HG03558 (cell line): ENCODE data around the gene ATXN7.

Experiments
- ATAC-seq: cut with Tn5 transposase; IDR thresholded peaks from one replicate; pipeline ENCODE4 v1.9.1; 2021; ENCODE audit warnings: moderate number of reproducible peaks; ENCODE audit not compliant: unreplicated experiment; ENCODE audit errors: extremely low read depth

Gene ATXN7

GRCh38 chr3:63960048-63960711, 96.5 kb downstream of the ATXN7 start:
- no peak for ATAC-seq

DNA sequence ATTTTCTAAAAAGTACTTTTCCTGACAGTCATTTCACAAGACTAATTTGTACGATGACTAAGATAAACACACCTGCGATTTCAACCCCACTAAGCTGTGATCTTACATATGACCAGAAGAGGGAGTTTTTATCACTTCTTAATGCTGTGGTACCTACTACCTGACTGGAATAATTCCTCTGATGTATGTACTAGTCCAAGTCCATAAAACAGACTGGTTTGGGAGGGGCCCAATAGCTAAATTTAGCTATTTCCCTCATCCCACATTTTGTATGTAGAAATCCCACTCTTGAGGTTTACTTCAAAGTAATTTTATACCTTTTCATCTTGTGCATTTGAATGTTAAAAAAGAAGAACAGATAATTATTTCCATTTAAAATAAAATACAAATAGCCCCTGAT, 98.2 kb downstream of the ATXN7 start:
- ATAC-seq = peak; percentile 61

DNA sequence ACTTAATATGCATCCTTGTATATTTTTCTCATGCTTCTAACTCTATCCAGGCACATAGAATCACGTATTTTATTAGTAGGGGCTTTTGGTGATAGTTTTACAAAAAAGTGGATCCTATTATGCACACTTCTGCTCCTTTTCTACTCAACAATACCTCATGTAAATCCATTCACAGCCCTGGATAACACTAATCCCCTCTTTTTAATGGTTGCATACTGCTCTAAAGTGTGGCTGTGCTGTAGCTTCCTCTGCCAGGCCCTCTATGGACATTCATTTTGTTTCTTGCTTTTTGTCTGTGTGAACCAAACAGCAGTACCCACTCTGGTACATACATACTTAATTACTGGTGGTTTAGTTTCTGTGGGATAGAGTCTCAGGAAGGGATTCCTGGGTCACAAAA, 99.8 kb downstream of the ATXN7 start:
- no peak for ATAC-seq

DNA sequence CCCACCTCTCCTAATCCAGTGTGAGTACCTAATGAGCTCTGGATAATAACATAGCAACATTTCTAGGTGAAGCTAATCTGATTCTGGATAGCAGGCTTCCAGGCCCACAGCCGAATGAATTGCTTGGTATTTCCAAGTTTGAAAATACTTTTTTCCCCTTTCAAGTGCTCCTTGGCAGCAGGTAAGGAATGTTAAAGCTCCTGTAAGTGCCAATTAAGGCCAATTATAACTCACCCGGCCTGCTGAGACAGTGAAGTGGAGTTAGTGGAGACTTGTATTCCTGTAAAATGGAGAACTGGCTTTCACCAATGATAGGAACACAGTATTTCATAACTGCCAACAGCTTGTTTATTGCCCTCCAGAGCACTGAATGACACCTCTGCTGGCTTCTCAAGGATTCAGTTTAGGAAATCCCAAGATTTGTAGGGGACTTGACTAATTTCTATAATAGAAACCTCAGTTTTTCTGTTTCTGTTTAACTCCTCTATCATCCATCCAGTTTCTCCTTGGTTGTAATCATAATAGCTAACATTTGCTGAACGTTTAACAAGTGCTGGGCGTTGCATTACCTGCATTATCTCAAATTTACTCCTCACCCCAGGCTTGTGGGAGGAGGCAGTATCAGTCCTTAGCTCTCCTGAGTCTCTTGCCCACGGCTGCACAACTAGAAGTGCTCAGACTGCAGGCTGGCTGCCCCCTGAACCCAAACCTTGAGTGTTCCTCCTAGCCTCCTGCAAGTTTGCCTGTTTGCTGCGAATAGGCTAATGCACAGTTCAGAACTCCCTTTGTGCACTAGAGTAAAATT, 101.2 kb downstream of the ATXN7 start:
- ATAC-seq = no peak

- no peak for ATAC-seq
Measured at GRCh38 chr3:63966007-63966406, 102.3 kb downstream of the ATXN7 start.

DNA sequence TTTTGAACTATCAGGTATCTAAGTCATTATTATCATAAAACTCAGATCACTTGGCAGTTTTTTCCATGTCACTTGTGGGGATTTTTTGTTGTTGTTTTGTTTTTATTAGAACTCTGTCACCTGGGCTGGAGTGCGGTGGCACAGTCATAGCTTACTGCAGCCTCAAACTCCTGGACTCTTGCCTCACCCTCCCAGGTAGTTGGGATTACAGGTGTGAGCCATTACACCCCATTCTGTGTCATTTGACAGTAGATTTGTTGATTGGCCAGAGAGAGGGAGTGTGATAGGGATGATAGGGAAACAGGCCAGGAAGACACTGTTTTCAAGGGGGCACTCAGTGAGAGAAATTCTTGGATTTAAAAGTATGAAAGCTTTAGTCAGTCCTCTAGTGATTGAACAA, 103.2 kb downstream of the ATXN7 start:
- ATAC-seq = no peak

DNA sequence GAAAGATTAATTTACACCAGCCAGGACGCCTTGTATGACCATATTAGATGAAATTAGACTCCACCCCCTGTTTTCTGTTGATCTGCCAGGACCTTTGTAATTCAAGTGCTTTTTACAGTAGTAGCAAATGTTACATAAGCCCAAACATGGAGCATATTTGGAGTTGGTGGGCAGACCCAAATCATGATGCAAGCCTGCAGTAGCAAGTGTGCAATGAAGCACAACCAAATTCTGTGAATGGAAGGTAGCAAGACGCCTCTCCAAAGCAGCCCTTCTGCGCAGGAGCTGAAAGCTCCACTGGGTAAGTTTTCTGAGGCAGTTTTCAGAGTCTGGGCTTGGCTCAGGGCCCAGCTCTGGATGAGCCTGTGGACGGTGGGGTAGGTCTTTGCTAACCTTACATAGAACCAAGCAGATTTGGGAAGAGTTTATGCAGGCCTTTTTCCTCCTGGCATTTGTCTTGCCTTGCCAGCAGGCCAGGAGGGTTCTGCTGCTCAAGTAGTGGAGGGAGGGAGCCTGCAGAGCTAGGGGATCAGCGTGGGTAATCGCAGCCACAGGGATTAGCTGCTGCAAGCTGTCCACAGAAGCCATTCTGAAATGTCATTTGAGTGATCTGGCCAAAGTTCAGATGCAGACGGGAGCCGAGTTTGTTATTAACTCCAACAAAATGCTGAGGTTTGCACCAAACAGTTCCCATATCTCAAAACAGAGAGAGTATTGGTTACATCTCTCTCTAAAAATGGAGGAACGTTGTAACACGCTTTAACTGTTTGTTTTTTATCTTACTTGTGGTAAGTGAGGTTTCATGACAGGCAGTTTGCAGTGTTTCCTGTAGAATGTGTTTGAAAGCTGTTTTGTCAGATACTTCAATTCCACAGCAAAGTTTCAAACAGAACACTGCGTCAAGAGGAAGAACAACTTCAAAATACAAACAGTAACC, 104.3 kb downstream of the ATXN7 start:
- ATAC-seq = peak; percentile 39

DNA sequence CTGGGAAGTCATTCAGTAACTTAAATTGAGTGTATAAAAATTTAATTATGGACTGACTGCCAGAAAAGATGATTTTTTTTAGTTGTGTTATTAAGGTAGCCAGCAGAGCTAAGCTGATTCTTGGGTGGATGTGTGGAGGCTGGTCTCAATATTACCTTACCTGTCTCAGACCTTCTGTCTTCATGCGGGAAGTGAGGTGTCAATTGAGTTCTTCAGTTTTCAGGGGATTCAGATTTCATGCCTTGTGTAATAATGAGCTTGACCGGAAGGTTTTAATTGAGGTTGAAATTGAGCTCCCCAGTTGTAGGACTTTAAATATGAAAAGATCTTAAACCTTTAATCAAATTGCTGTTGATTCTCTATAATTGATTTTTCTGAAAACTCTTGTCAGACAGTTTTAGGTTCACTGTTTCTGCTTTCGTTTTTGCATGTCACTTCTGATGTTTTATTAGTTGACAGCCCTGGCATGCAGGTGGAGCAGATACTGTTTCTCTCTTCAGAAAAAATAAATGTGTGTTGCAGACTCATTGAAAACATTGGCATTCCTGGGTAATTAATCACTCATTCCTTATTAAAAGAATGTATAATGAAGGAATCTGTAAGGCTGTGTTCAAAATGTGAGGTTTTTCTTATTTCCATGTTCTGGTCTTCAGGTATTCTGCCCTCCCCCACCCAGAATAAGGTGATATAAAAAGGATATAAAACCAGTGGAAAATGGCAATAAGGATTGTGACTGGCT, 105.1 kb downstream of the ATXN7 start:
- peak; percentile 4 for ATAC-seq

GRCh38 chr3:63969876-63970275, 106.2 kb downstream of the ATXN7 start:
- no peak for ATAC-seq

DNA sequence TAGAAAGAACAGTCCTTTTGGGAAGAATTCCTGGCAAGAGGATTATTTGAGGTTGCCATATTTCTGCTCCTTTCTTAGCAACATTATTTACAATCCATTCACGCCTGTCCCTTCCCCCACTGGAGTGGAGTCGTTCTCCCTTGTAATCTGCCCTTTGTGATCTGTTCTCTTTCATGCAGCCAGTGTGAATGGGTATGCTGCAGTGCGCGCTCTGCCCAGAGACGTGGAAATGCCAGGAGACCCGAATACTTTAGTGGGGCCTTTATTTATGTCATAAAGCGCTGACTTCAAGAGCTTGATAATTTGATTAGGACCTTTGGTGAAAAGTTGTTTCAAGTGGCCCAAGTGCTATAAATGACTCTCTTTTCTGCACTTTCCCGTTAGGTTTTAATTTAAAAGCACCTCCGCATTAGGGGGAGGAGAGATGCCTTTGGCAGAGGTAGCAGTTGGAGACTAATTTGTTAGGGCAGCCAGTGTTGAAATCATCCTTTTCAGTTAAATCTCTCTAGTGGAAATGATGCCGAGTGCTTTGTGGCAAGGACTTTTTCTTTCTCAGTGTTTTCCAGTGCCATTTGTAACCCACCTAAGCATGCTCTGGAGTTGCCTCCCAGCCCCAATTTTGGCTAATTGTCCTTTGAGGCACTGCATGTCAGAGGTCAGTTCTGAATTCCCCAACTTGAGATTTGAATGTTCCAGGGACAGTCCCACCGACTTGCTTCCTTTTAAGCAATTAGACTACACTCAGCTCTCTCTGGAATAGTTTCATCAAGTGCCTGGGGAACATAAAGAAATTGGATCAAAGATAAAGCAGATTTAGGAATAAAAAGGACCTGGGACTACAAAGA, 107.2 kb downstream of the ATXN7 start:
- no peak for ATAC-seq

DNA sequence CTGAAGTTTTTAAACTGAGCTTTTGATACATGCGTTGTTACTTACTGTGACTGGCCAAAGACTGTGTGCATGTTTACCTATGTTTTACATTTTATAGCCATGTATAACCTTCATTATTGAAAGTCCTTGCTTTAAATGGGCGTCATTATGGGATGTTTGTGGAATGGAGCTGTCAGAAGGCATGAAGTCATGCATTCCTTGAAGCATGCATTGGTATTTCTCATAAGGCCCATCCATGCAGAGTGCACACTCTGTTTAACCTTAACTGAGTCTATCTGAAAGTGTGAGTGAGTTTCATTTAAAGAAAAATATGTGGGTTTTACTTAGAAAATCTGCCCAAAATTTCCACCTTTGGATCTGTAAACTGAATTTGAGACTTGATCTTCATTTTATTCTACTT, 108.5 kb downstream of the ATXN7 start:
- ATAC-seq = no peak

- no peak for ATAC-seq
Measured at GRCh38 chr3:63972987-63973386, 109.3 kb downstream of the ATXN7 start.

DNA sequence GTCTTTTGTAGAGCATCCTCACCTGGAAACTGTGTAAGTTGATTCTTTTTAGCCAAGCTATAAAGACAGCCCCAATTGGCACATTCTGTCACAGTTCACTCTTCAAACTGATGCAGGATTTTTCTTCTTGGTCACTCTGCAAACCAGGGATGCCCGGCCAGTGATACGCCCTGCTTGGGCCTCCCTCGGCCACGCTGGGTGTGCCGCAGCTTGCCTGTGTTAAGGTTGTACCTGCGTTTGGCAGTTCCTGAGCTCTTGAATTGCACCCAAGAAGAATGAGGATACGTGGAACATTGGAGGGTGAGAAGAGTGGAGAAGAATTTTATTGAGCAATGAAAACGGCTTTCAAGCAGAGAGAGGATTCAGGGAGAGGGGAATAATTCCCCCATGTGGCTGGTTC, 109.7 kb downstream of the ATXN7 start:
- ATAC-seq = no peak

DNA sequence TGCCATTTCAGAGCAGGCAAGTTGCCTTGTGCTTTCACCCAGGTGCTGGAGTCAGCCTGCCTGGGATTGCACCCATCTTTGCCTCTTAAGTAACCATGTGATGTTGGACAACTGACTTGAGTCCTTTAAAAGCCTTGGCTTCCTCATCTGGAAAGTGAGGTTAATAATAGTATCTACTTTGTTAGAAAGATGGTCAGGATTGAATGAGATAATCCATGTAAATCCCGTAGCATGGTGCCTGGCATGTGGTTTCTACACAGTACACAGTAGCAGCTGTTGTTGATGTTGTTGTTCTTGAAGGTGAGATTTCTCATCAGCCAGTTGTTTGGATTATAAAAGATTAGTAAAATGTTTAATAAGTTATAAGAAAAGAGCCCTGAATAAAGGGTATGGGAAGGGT, 110.8 kb downstream of the ATXN7 start:
- no peak for ATAC-seq

DNA sequence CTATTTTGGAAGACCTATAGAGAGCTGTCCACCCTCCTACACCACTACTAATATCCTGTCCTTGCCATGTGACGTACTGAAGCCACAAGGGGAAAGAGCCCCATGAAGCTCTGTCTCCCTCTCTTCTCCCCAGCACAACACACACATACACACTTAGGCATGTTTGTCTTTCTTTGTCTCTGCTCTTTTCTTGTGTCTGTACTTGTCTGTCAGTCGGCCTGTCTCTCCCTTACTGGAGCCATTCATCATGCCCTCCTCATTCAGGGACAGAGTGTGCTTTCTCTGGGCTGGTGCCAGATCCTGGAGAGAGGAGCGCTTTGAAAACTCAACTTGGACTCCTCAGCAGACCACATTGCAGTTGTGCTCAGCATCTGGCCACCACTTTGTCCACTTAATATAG, 112.1 kb downstream of the ATXN7 start:
- no peak for ATAC-seq

DNA sequence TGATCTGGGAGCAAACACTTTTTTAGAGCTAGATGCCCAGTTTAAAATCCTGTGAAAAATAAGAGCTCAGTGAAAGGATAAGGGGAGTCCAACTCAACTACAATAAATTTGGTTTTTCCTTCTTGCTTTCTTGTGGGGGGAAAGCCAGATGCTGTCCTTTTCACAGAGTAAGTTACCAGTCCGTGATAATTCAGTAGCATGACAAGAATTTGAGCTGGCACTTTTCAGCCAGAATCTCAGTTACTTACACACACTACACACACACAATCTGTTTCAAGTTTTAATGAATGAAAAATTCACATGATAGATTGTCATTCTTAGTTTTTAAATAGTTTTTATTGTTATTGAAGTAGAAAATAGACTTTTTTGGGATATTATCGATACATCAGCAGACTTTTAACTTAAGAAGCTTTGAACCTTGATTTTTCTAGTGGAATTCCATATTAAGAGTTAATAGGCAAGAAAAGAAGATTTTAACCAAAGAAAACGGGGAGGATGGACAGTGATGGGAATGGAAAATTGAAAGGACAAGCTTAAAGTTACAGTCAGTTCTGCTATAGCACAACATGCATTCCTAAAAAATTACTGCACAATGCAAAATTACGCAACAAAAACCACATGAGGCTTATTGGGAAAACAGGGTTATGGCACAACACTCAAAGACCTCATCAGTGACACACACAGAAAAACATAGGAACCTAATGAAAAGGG, 112.6 kb downstream of the ATXN7 start:
- ATAC-seq = no peak

- ATAC-seq = no peak
Measured at GRCh38 chr3:63976872-63977200, 113.2 kb downstream of the ATXN7 start.

GRCh38 chr3:63977893-63978292, 114.2 kb downstream of the ATXN7 start:
- ATAC-seq = no peak
